GM12878 (cell line): ENCODE data around the gene TRIM69. TPM values are rescaled to one million over a fixed set of nuclear protein-coding genes. Genes with fewer than 3 reads are reported as not detected.

Source experiments
- ATAC-seq: fragments of 200-7000 bp; cut with Tn5 transposase; 3 replicates; pipeline ENCODE4 v1.9.1; 2020; ENCODE audit warnings: mild to moderate bottlenecking, moderate library complexity
- BruUV-seq: library from RNA; stranded (reverse); fragments of 400-500 nt; replicated peaks from 2 replicates; lab custom pipeline; 2021; lab: Mats Ljungman, UMichigan
- CTCF ChIA-PET: fragments of 300-600 bp; sonication (Branson Sonifier 250); formaldehyde crosslinking; extraction: SDS; loops from one replicate; lab custom pipeline; 2021; ENCODE audit warnings: inconsistent platforms; lab: Yijun Ruan, JAX
- POLR2A ChIA-PET: fragments of 350-600 bp; formaldehyde crosslinking; extraction: SDS; loops from one replicate; lab custom pipeline; 2021; ENCODE audit warnings: inconsistent platforms; lab: Charles Lee
- RAD21 ChIA-PET: fragments of 300-600 bp; sonication (Branson Sonifier 250); formaldehyde crosslinking; loops from one replicate; lab custom pipeline; 2023; ENCODE audit warnings: antibody characterized with exemption; ENCODE audit not compliant: unreplicated experiment; lab: Charles Lee
- SMC1A ChIA-PET: fragments of 300-600 bp; sonication (Branson Sonifier 250); formaldehyde crosslinking; loops from one replicate; lab custom pipeline; 2023; ENCODE audit not compliant: unreplicated experiment, uncharacterized antibody; lab: Charles Lee
- DNase-seq: peaks from one replicate; pipeline ENCODE4 v3.0.0-alpha.2; 2011; ENCODE audit warnings: low read depth, low spot score
- FAIRE-seq: peaks from 3 replicates; lab custom pipeline; 2011; peaks lifted over from hg19 to GRCh38; lab: Jason Lieb, UNC
- H2AFZ ChIP-seq: 2 replicates; pipeline ENCODE4 v1.6.0; 2011; ENCODE audit warnings: low read depth, low read length, control low read depth; ENCODE audit not compliant: control insufficient read depth
- H3K27ac ChIP-seq: 2 replicates; pipeline ENCODE4 v1.5.1; 2011; ENCODE audit warnings: control low read depth; ENCODE audit not compliant: control insufficient read depth, insufficient read depth
- H3K27me3 ChIP-seq, 2 experiments: replicated peaks in 1 of 2; 2 replicates each; pipeline versions ENCODE4 v1.6.0 to v1.6.1; 2011; ENCODE audit warnings: low read length in 1 of 2; ENCODE audit not compliant: control insufficient read depth in 2 of 2, insufficient read depth in 2 of 2
- H3K36me3 ChIP-seq, 2 experiments: 2 replicates each; pipeline ENCODE4 v1.5.1; 2011; ENCODE audit warnings: low read length in 1 of 2; ENCODE audit not compliant: control insufficient read depth in 2 of 2, insufficient read depth in 2 of 2
- H3K4me1 ChIP-seq: 2 replicates; pipeline ENCODE4 v1.6.1; 2011; ENCODE audit warnings: mild to moderate bottlenecking, low read length, moderate library complexity, mixed read lengths; ENCODE audit not compliant: control insufficient read depth, insufficient read depth
- H3K4me2 ChIP-seq: 2 replicates; pipeline ENCODE4 v1.6.0; 2011; ENCODE audit warnings: control low read depth; ENCODE audit not compliant: control insufficient read depth, insufficient read depth
- H3K4me3 ChIP-seq: fragments of 200-600 bp; sonication (generic); 2 replicates; pipeline ENCODE4 v1.5.1; 2016
- H3K79me2 ChIP-seq: 2 replicates; pipeline ENCODE4 v1.6.0; 2011; ENCODE audit warnings: low read length; ENCODE audit not compliant: control insufficient read depth, insufficient read depth
- H3K9ac ChIP-seq: 2 replicates; pipeline ENCODE4 v1.8.0; 2011; ENCODE audit warnings: low read length, control low read depth, mixed read lengths; ENCODE audit not compliant: control insufficient read depth, insufficient read depth
- H3K9me3 ChIP-seq: replicated peaks from 3 replicates; pipeline ENCODE4 v1.5.1; 2011; ENCODE audit warnings: mild to moderate bottlenecking, low read length; ENCODE audit not compliant: control insufficient read depth, insufficient read depth
- H4K20me1 ChIP-seq: 2 replicates; pipeline ENCODE4 v1.6.0; 2011; ENCODE audit not compliant: control insufficient read depth, insufficient read depth
- BHLHE40 ChIP-seq, 2 experiments: fragments of 450-650 bp in 1 of 2; IDR thresholded peaks; 2 replicates each; pipeline ENCODE4 v1.6.1; 2011 to 2017; ENCODE audit warnings: low read depth in 2 of 2, borderline replicate concordance in 1 of 2, improper control_type of control experiment in 1 of 2, low read length in 1 of 2, mild to moderate bottlenecking in 1 of 2
- DPF2 ChIP-seq: fragments of 450-650 bp; IDR thresholded peaks from 2 replicates; pipeline ENCODE4 v1.6.1; 2017; ENCODE audit warnings: mild to moderate bottlenecking
- EP300 ChIP-seq, 2 experiments: fragments of 150-350 bp in 1 of 2; IDR thresholded peaks; 2 replicates each; pipeline ENCODE4 v1.6.1; 2011 to 2012; ENCODE audit warnings: low read depth in 2 of 2, low read length in 2 of 2, borderline replicate concordance in 1 of 2, improper control_type of control experiment in 1 of 2, inconsistent platforms in 1 of 2; ENCODE audit not compliant: control insufficient read depth in 1 of 2
- HDGF ChIP-seq: fragments of 450-650 bp; IDR thresholded peaks from 2 replicates; pipeline ENCODE4 v1.6.1; 2016; ENCODE audit warnings: antibody characterized with exemption
- LARP7 ChIP-seq: fragments of 450-650 bp; IDR thresholded peaks from 2 replicates; pipeline ENCODE4 v1.6.1; 2017; ENCODE audit warnings: mild to moderate bottlenecking
- MAX ChIP-seq: IDR thresholded peaks from 2 replicates; pipeline ENCODE4 v1.6.1; 2012; ENCODE audit warnings: low read depth, low read length, improper control_type of control experiment
- NR2C1 ChIP-seq: fragments of 450-650 bp; IDR thresholded peaks from 2 replicates; pipeline ENCODE4 v1.6.1; 2017; ENCODE audit warnings: antibody characterized with exemption, mild to moderate bottlenecking, moderate library complexity
- PML ChIP-seq: IDR thresholded peaks from 2 replicates; pipeline ENCODE4 v1.6.1; 2012; ENCODE audit warnings: low read length, inconsistent platforms
- POLR2AphosphoS5 ChIP-seq: IDR thresholded peaks from 2 replicates; pipeline ENCODE4 v1.6.1; 2011; ENCODE audit warnings: mild to moderate bottlenecking, low read length, inconsistent platforms
- SIN3A ChIP-seq: IDR thresholded peaks from 2 replicates; pipeline ENCODE4 v1.6.1; 2012; ENCODE audit warnings: low read depth, low read length, improper control_type of control experiment
- SMAD1 ChIP-seq: fragments of 450-650 bp; IDR thresholded peaks from 2 replicates; pipeline ENCODE4 v1.6.1; 2018; ENCODE audit warnings: mild to moderate bottlenecking, low read depth; ENCODE audit not compliant: partially characterized antibody
- ZNF217 ChIP-seq: fragments of 450-650 bp; IDR thresholded peaks from 2 replicates; pipeline ENCODE4 v1.6.1; 2017; ENCODE audit warnings: antibody characterized with exemption, mild to moderate bottlenecking
- WGBS: methylation state at CpG from one replicate; pipeline ENCODE4 v1.1.6; 2016; ENCODE audit warnings: low lambda C conversion rate; ENCODE audit not compliant: insufficient replicate concordance, insufficient coverage; ENCODE audit errors: missing lambda C conversion rate; 5-methylcytosine and 5-hydroxymethylcytosine counted together
- in situ Hi-C: fragments of 300-500 bp; cut with MboI; formaldehyde crosslinking; loops from 9 replicates; pipeline ENCODE4 v1.14.3; 2018; ENCODE audit warnings: mixed read lengths
- intact Hi-C: fragments of 100-400 bp; cut with micrococcal nuclease; formaldehyde crosslinking; loops from one replicate; pipeline ENCODE4 v1.14.2; 2022; ENCODE audit not compliant: unreplicated experiment
- polyA plus RNA-seq, 11 experiments: library from polyadenylated mRNA; depleted of rRNA in 4 of 11; unstranded in 6 of 11; stranded (reverse) in 5 of 11; fragments of >200 nt; fragmentation: Nextera tagmentation in 4 of 11; fragmentation: Illumina TruSeq in 1 of 11; extraction: Ambion mirVana in 4 of 11; extraction: Trizol in 1 of 11; gene quantifications; 1 replicate in 1 of 11; 2 replicates in 10 of 11; pipeline versions ENCODE4 v1.2.1 to v1.2.3, GENCODE V29; 2011 to 2016; ENCODE audit warnings: inconsistent platforms in 2 of 11, missing spikeins in 2 of 11, low read depth in 1 of 11
- total RNA-seq, 4 experiments: library from RNA; depleted of rRNA in 3 of 4; stranded (reverse); fragments of >200 nt in 3 of 4; fragmentation: Illumina TruSeq in 1 of 4; extraction: Trizol in 1 of 4; gene quantifications; 2 replicates each; pipeline versions ENCODE4 v1.2.1 to v1.2.3, GENCODE V29; 2013 to 2021
- TF ChIP-seq, protein P1 (sequence below): fragments of 450-650 bp; formaldehyde crosslinking; IDR thresholded peaks from 2 replicates; pipeline ENCODE4 v1.4.0; 2022; ENCODE audit warnings: mild to moderate bottlenecking, moderate library complexity

The TRIM69 gene
- total and polyA plus RNA-seq, 10 of the 15 experiments (the other 5 are each of a cell fraction or from before 2014, with no cell fraction given), result 11.2 to 52.7 (median 37.8) TPM

DNA sequence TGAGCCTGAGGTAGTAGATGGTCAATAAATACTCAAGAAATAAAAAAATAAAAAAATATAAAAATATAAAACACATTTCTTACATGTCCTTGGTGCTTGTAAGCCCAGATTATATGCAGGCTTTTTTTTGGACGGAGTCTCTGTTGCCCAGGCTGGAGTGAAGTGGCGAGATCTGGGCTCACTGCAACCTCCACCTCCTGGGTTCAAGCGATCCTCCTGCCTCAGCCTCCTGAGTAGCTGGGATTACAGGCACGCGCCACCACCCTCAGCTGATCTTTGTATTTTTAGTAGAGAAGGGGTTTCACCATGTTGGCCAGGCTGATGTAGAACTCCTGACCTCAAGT is 8.1 kb upstream of the TRIM69 start (continued):
- TF ChIP-seq EP300 (IDR thresholded peaks at IDR 0.05; ENCODE audit: borderline replicate concordance in 1 of 2, control insufficient read depth in 1 of 2, low read depth in 2 of 2, low read length in 2 of 2) (peak in 1 of 2 experiments; percentile 4; a peak in 1 of 4 replicates), PML (0 out of 2 replicates have a peak, but pooled peaks have one; percentile 20), BHLHE40 (IDR thresholded peaks at IDR 0.05; ENCODE audit: borderline replicate concordance in 1 of 2, low read depth in 2 of 2, low read length in 1 of 2) (peak in 1 of 2 experiments; percentile 90; a peak in 3 of 4 replicates), LARP7 (peak; percentile 20; the same call in 1 of the 2 replicates), HDGF (peak; percentile 26), MAX (0 out of 2 replicates have a peak, but pooled peaks have one; percentile 35), POLR2AphosphoS5 (peak; percentile 2; the same call in 1 of the 2 replicates), SIN3A (0 out of 2 replicates have a peak, but pooled peaks have one; percentile 38)
- TF ChIP-seq, all 136 proteins: peak for 22; not testable (repeated sequence) for 114

GRCh38 chr15:44728576-44729407 is 7.5 kb upstream of the TRIM69 start:
- FAIRE-seq (peak; percentile 93), ATAC-seq (peak; percentile 78), DNase-seq (peak; percentile 100)
- Histone ChIP-seq H2AFZ (no peak overlapping the region; the same call in 1 of the 2 replicates), H3K4me2 (peak overlapping the region; percentile 61), H3K4me1 (peaks cover 32% of the 10 kb centered on the region), H3K36me3 (peaks cover 0 to 14% of the 10 kb centered on the region in 2 experiments; a peak in 3 of 4 replicates), H4K20me1 (no peaks in the 10 kb centered on the region), H3K27me3 (no peaks in the 10 kb centered on the region), H3K4me3 (peak overlapping the region; percentile 96), H3K27ac (peak overlapping the region; percentile 99), H3K79me2 (peaks cover 83% of the 10 kb centered on the region), H3K9ac (peak overlapping the region; percentile 100), H3K9me3 (no peaks in the 10 kb centered on the region)
- CTCF ChIA-PET, result interaction anchor here (0.7 to 8.1 kb wide), 8 partner anchors 8 to 227 kb away, joined by 3 to 153 read pairs (median 6); partner anchors contain the start of genes B2M, PATL2, SPG11 and TRIM69
- intact Hi-C loops, result loop anchor here (1.0 kb wide), 1 partner anchor 65 kb away; the partner anchor contains the start of gene SPG11
- RAD21 ChIA-PET, result interaction anchor here (0.5 to 19.7 kb wide), 8 partner anchors 8 to 154 kb away, joined by 3 to 680 read pairs (median 8); partner anchors contain the start of genes B2M, PATL2, SPG11 and TRIM69
- in situ Hi-C loops, result loop anchor here (10.0 kb wide), 1 partner anchor 934 kb away; the partner anchor contains the start of gene SERF2
- BruUV-seq, result no TSS peak
- under 1% methylated on average over 36 of the region's 36 CpGs for WGBS
- POLR2A ChIA-PET, result interaction anchor here (0.8 to 24.8 kb wide), 8 partner anchors 4 to 187 kb away, joined by 3 to 718 read pairs (median 13); partner anchors contain the start of genes B2M, PATL2, SPG11 and TRIM69
- SMC1A ChIA-PET, result interaction anchor here (0.6 to 16.1 kb wide), 11 partner anchors 8 to 151 kb away, joined by 3 to 637 read pairs (median 4); partner anchors contain the start of genes B2M, PATL2, SPG11 and TRIM69
- TF ChIP-seq ZNF217 (no peak), SMAD1 (peak; percentile 84), DPF2 (peak; percentile 85), NR2C1 (peak; percentile 36; the same call in 1 of the 2 replicates)
- TF ChIP-seq, protein P1, sequence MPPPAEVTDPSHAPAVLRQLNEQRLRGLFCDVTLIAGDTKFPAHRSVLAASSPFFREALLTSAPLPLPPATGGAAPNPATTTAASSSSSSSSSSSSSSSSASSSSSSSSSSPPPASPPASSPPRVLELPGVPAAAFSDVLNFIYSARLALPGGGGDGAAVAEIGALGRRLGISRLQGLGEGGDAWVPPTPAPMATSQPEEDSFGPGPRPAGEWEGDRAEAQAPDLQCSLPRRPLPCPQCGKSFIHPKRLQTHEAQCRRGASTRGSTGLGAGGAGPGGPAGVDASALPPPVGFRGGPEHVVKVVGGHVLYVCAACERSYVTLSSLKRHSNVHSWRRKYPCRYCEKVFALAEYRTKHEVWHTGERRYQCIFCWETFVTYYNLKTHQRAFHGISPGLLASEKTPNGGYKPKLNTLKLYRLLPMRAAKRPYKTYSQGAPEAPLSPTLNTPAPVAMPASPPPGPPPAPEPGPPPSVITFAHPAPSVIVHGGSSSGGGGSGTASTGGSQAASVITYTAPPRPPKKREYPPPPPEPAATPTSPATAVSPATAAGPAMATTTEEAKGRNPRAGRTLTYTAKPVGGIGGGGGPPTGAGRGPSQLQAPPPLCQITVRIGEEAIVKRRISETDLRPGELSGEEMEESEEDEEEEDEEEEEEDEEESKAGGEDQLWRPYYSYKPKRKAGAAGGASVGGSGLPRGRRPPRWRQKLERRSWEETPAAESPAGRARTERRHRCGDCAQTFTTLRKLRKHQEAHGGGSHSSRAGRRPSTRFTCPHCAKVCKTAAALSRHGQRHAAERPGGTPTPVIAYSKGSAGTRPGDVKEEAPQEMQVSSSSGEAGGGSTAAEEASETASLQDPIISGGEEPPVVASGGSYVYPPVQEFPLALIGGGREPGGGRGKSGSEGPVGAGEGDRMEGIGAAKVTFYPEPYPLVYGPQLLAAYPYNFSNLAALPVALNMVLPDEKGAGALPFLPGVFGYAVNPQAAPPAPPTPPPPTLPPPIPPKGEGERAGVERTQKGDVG (CRISPR knock-in tag), result no peak
